ENCODE results near the gene SLU7. TPM values are rescaled to one million over a fixed set of nuclear protein-coding genes. Genes with fewer than 3 reads are reported as not detected.

SLU7 gene
- total and polyA plus RNA-seq, 5 donors, result 25.8 to 57.6 (median 45.9) TPM

GRCh38 chr5:160450164-160450932 lies 31.5 kb upstream of the SLU7 start:
- no peak for ATAC-seq
- intact Hi-C loops (cut with DNase I), result no loop called here
- DNase-seq, result no peak
- no peaks in the 10 kb centered on the region for H3K4me1 ChIP-seq (ENCODE audit: control insufficient read depth, insufficient read depth, low read length)
- no peak overlapping the region for H3K27ac ChIP-seq (ENCODE audit: low read length)
- no peaks in the 10 kb centered on the region for H3K27me3 ChIP-seq (ENCODE audit: control insufficient read depth, insufficient read depth)
- 81% methylated on average over 9 of the region's 9 CpGs for WGBS
- no peak overlapping the region for H3K4me3 ChIP-seq (ENCODE audit: low read length)
- no peaks in the 10 kb centered on the region for H3K9me3 ChIP-seq (ENCODE audit: control insufficient read depth, low read length)

GRCh38 chr5:160449458-160449857 lies 30.6 kb upstream of the SLU7 start:
- 92% methylated on average over 3 of the region's 3 CpGs for WGBS
- no peak overlapping the region for H3K4me3 ChIP-seq (ENCODE audit: low read length)
- H3K27ac ChIP-seq (ENCODE audit: low read length), result no peak overlapping the region
- no peak for ATAC-seq
- no peak for DNase-seq
- no peaks in the 10 kb centered on the region for H3K4me1 ChIP-seq (ENCODE audit: control insufficient read depth, insufficient read depth, low read length)
- H3K27me3 ChIP-seq (ENCODE audit: control insufficient read depth, insufficient read depth), result no peaks in the 10 kb centered on the region
- no peaks in the 10 kb centered on the region for H3K9me3 ChIP-seq (ENCODE audit: control insufficient read depth, low read length)
- intact Hi-C loops (cut with DNase I), result no loop called here

GRCh38 chr5:160448886-160449285 lies 30.0 kb upstream of the SLU7 start:
- Histone ChIP-seq H3K4me3 (ENCODE audit: low read length) (no peak overlapping the region), H3K27ac (ENCODE audit: low read length) (no peak overlapping the region), H3K27me3 (ENCODE audit: control insufficient read depth, insufficient read depth) (no peaks in the 10 kb centered on the region), H3K4me1 (ENCODE audit: control insufficient read depth, insufficient read depth, low read length) (no peaks in the 10 kb centered on the region), H3K9me3 (ENCODE audit: control insufficient read depth, low read length) (no peaks in the 10 kb centered on the region)
- 86% methylated on average over 1 of the region's 1 CpG for WGBS
- no peak for DNase-seq
- intact Hi-C loops (cut with DNase I), result no loop called here
- no peak for ATAC-seq

- DNase-seq (no peak), ATAC-seq (no peak)
- Histone ChIP-seq H3K9me3 (ENCODE audit: control insufficient read depth, low read length) (no peaks in the 10 kb centered on the region), H3K4me1 (ENCODE audit: control insufficient read depth, insufficient read depth, low read length) (no peaks in the 10 kb centered on the region), H3K27me3 (ENCODE audit: control insufficient read depth, insufficient read depth) (no peaks in the 10 kb centered on the region), H3K4me3 (ENCODE audit: low read length) (no peak overlapping the region), H3K27ac (ENCODE audit: low read length) (no peak overlapping the region)
- intact Hi-C loops (cut with DNase I), result no loop called here
Measured at GRCh38 chr5:160445751-160446150, 26.9 kb upstream of the SLU7 start.

GRCh38 chr5:160445132-160445531 lies 26.3 kb upstream of the SLU7 start:
- Histone ChIP-seq H3K27me3 (ENCODE audit: control insufficient read depth, insufficient read depth) (no peaks in the 10 kb centered on the region), H3K4me1 (ENCODE audit: control insufficient read depth, insufficient read depth, low read length) (no peaks in the 10 kb centered on the region), H3K27ac (ENCODE audit: low read length) (no peak overlapping the region), H3K4me3 (ENCODE audit: low read length) (no peak overlapping the region), H3K9me3 (ENCODE audit: control insufficient read depth, low read length) (no peaks in the 10 kb centered on the region)
- no peak for DNase-seq
- intact Hi-C loops (cut with DNase I), result no loop called here
- 80% methylated on average over 1 of the region's 1 CpG for WGBS
- ATAC-seq, result no peak

GRCh38 chr5:160444407-160444806 lies 25.5 kb upstream of the SLU7 start:
- Histone ChIP-seq H3K4me1 (ENCODE audit: control insufficient read depth, insufficient read depth, low read length) (no peaks in the 10 kb centered on the region), H3K9me3 (ENCODE audit: control insufficient read depth, low read length) (no peaks in the 10 kb centered on the region), H3K4me3 (ENCODE audit: low read length) (no peak overlapping the region), H3K27me3 (ENCODE audit: control insufficient read depth, insufficient read depth) (no peaks in the 10 kb centered on the region), H3K27ac (ENCODE audit: low read length) (no peak overlapping the region)
- DNase-seq (no peak), ATAC-seq (no peak)
- 79% methylated on average over 1 of the region's 1 CpG for WGBS
- intact Hi-C loops (cut with DNase I), result no loop called here

- no peaks in the 10 kb centered on the region for H3K27me3 ChIP-seq (ENCODE audit: control insufficient read depth, insufficient read depth)
- no peak for ATAC-seq
- no peak for DNase-seq
- H3K9me3 ChIP-seq (ENCODE audit: control insufficient read depth, low read length), result no peaks in the 10 kb centered on the region
- no peak overlapping the region for H3K27ac ChIP-seq (ENCODE audit: low read length)
- WGBS, result 69% methylated on average over 4 of the region's 4 CpGs
- intact Hi-C loops (cut with DNase I), result no loop called here
- no peaks in the 10 kb centered on the region for H3K4me1 ChIP-seq (ENCODE audit: control insufficient read depth, insufficient read depth, low read length)
- no peak overlapping the region for H3K4me3 ChIP-seq (ENCODE audit: low read length)
Measured at GRCh38 chr5:160442824-160443431, 24.0 kb upstream of the SLU7 start.

- 81% methylated on average over 1 of the region's 1 CpG for WGBS
- intact Hi-C loops (cut with DNase I), result no loop called here
Measured at GRCh38 chr5:160441311-160441781, 22.5 kb upstream of the SLU7 start.

GRCh38 chr5:160439205-160439600 lies 20.3 kb upstream of the SLU7 start:
- Histone ChIP-seq H3K4me3 (ENCODE audit: low read length) (peak overlapping the region; percentile 51), H3K27me3 (ENCODE audit: control insufficient read depth, insufficient read depth) (no peaks in the 10 kb centered on the region), H3K9me3 (ENCODE audit: control insufficient read depth, low read length) (no peaks in the 10 kb centered on the region), H3K4me1 (ENCODE audit: control insufficient read depth, insufficient read depth, low read length) (no peaks in the 10 kb centered on the region), H3K27ac (ENCODE audit: low read length) (no peak overlapping the region)
- DNase-seq, result peak; percentile 82 to 94 (median 93)
- WGBS, result under 1% methylated on average over 11 of the region's 11 CpGs
- intact Hi-C loops (cut with DNase I), result loop anchor here in 1 of 4 donors (10.0 kb wide), 1 partner anchor 66 kb away; no protein-coding TSS in a partner anchor
- ATAC-seq, result peak; percentile 94 to 95

More at GRCh38 chr5:160441311-160441781, 22.5 kb upstream of the SLU7 start:
- H3K9me3 ChIP-seq (ENCODE audit: control insufficient read depth, low read length), result no peaks in the 10 kb centered on the region
- H3K27ac ChIP-seq (ENCODE audit: low read length), result no peak overlapping the region
- DNase-seq (no peak), ATAC-seq (no peak)
- no peak overlapping the region for H3K4me3 ChIP-seq (ENCODE audit: low read length)
- H3K27me3 ChIP-seq (ENCODE audit: control insufficient read depth, insufficient read depth), result no peaks in the 10 kb centered on the region
- no peaks in the 10 kb centered on the region for H3K4me1 ChIP-seq (ENCODE audit: control insufficient read depth, insufficient read depth, low read length)

- Histone ChIP-seq H3K27ac (ENCODE audit: low read length) (no peak overlapping the region), H3K4me3 (ENCODE audit: low read length) (peak overlapping the region; percentile 51), H3K27me3 (ENCODE audit: control insufficient read depth, insufficient read depth) (no peaks in the 10 kb centered on the region), H3K4me1 (ENCODE audit: control insufficient read depth, insufficient read depth, low read length) (no peaks in the 10 kb centered on the region), H3K9me3 (ENCODE audit: control insufficient read depth, low read length) (no peaks in the 10 kb centered on the region)
- 3% methylated on average over 18 of the region's 18 CpGs for WGBS
- intact Hi-C loops (cut with DNase I), result loop anchor here in 1 of 4 donors (10.0 kb wide), 1 partner anchor 66 kb away; no protein-coding TSS in a partner anchor
- DNase-seq, result peak in 1 of 3 donors; percentile 55
- ATAC-seq, result peak; percentile 82 to 85
Measured at GRCh38 chr5:160438316-160439204, 19.7 kb upstream of the SLU7 start.

- no peak overlapping the region for H3K27ac ChIP-seq (ENCODE audit: low read length)
- intact Hi-C loops (cut with DNase I), result loop anchor here in 1 of 4 donors (10.0 kb wide), 1 partner anchor 68 kb away; no protein-coding TSS in a partner anchor
- ATAC-seq, result no peak
- H3K4me3 ChIP-seq (ENCODE audit: low read length), result no peak overlapping the region
- no peaks in the 10 kb centered on the region for H3K9me3 ChIP-seq (ENCODE audit: control insufficient read depth, low read length)
- no peak for DNase-seq
- no peaks in the 10 kb centered on the region for H3K4me1 ChIP-seq (ENCODE audit: control insufficient read depth, insufficient read depth, low read length)
- H3K27me3 ChIP-seq (ENCODE audit: control insufficient read depth, insufficient read depth), result no peaks in the 10 kb centered on the region
Measured at GRCh38 chr5:160437271-160437670, 18.4 kb upstream of the SLU7 start.
